GM12874 (cell line): Measurements from ENCODE around the gene CWC15.

Experiments used
- TF ChIP-seq, protein P1 (sequence below): IDR thresholded peaks from 2 replicates; pipeline ENCODE4 v1.5.1; 2011; ENCODE audit warnings: low read depth, mild to moderate bottlenecking, control low read depth, low read length, moderate library complexity; ENCODE audit not compliant: insufficient read depth

CWC15 gene

DNA sequence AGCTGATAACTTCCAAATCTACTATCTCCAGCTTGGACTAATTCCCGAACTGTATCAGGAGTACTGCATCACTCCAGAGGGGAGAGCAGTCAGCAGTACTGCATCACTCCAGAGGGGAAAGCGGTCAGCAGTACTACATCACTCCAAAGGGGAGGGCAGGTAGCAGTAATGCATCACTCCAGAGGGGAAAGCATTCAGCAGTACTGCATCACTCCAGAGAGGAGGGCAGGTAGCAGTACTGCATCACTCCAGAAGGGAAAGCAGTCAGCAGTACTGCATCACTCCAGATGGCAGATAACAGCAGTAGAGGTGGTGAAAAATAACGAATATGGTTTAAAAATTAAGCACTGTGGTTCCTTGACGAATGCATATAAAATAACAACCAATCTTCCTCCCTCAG, 8.4 kb downstream of the CWC15 start:
- TF ChIP-seq, protein P1, sequence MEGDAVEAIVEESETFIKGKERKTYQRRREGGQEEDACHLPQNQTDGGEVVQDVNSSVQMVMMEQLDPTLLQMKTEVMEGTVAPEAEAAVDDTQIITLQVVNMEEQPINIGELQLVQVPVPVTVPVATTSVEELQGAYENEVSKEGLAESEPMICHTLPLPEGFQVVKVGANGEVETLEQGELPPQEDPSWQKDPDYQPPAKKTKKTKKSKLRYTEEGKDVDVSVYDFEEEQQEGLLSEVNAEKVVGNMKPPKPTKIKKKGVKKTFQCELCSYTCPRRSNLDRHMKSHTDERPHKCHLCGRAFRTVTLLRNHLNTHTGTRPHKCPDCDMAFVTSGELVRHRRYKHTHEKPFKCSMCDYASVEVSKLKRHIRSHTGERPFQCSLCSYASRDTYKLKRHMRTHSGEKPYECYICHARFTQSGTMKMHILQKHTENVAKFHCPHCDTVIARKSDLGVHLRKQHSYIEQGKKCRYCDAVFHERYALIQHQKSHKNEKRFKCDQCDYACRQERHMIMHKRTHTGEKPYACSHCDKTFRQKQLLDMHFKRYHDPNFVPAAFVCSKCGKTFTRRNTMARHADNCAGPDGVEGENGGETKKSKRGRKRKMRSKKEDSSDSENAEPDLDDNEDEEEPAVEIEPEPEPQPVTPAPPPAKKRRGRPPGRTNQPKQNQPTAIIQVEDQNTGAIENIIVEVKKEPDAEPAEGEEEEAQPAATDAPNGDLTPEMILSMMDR: no peak

DNA sequence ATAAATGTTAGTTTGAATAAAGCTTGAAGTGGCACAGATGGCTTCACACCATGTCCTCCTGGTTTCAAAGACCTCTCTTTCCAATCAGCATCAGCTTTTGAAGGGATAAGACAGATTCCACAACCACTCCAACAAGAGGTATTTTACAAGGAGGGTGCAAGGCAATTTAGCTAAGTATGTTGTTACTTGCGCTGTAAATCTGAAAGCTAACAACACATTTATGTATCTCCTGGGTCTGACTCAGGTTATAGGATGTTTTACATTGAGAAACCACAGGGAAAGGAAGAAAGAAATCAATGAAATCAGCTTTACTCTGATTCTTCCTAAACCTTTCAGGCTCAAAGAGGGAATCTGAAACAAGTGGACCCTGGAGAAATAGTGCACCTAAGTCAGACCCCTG, 12.1 kb downstream of the CWC15 start:
- TF ChIP-seq, protein P1: no peak

DNA sequence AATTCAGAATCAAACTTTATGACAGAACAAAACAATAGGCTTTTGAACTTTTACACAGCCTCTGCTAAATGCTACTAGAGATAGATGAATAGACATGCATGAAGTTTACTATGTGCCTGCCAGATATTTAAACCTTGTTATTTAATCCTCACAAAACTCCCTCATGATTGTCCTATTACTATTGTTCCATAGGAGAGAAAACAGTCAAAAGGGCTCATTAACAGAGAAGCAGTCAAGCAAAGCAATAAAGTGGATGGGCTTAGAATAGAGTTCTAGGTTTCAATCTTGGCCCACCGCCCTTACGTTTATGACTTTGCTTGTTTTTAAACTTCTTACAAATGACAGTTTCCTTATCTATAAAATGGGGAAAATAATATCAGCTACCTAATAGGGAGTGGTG, 12.9 kb downstream of the CWC15 start:
- TF ChIP-seq, protein P1: no peak

DNA sequence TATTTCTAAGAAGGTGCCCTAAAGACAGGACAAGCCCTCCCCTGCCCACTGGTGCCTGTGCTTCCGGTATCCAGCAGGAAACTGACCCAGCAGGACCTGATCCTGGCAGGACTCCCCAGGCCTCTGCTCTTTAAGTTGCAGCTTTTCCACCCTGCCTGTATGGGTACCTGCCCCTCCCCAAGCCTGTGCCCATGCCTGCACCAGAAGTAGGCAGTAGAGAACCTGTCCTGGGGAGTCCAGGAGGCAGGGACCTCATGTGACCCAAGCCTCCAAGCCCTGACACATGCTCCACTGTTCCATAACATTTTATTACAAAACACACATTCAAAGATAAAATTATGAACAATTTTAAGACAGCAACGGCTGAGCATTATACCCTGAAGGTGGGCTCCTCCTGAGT, 14.2 kb downstream of the CWC15 start:
- TF ChIP-seq, protein P1: no peak

DNA sequence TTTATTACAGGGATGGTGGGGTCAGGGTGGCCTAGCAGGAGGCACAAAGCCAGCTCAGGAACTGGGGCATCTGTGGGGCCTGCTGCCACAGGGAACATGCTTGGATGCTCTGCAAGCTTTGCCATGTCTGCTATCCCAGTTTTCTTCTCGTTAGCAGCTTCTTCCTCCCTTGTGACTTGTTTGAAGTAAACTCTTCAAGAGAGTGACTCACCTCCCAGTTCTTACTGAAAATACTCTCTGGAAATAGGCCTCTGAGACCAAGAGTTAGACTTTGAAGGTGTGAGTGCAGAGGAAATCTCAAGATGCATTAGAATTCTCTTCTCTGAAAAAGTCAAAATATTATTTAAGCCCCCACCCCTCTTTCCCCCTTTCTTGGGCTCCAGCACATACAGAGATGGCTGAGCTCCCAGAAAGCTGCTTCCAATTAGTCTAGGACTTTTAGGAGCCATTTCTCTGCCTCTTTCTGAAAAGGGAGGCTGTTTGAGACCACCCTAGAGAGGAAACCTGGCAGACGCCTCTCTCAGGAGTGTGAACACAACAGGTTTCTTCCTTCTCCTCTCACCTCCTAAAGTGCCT, 15.1 kb downstream of the CWC15 start:
- TF ChIP-seq, protein P1: no peak

DNA sequence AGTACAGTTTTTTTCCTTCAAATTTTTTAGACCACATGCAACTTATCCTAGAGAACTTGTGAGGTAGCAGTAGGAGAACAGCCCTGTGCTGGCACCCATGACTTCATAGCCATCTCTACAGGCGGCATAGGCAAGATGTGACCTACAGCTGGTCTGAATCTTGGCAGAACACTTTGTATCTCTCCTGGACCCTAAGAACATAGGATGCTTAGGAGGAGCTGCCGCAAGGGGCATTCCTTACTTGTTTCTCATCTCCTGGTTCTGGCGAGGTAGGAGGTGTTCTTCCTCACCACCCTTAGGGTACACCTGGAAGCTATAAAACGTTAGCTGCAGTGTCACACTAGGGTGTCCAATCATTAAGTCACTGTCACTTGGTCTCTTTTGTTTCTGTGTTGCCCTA, 16.4 kb downstream of the CWC15 start:
- TF ChIP-seq, protein P1: no peak

DNA sequence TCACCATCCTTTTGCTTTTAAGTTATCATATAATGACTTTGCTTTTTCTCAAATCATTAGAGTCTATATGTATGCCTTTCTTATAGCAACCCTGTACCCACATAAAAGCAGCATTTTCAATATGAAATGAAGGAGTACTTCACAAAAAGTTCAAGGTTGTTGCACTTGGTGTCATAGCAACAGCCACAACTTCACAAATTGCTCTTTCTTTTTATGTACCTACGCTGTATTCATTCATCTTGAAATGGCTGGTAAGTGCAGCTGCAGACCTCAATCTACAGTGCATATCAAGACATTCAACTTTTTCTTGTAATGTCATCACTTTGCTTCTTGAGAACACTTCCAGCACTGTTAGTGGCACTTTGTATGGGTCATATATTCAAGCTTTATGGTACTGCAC, 18.6 kb downstream of the CWC15 start:
- TF ChIP-seq, protein P1: no peak
